Measurements from ENCODE around the gene LRRC17. TPM values are rescaled to one million over a fixed set of nuclear protein-coding genes. Genes with fewer than 3 reads are reported as not detected.

LRRC17 gene
- total RNA-seq, 4 donors from 2014 or later: 0.69 to 3.2 (median 2.6) TPM; not detected in 1

DNA sequence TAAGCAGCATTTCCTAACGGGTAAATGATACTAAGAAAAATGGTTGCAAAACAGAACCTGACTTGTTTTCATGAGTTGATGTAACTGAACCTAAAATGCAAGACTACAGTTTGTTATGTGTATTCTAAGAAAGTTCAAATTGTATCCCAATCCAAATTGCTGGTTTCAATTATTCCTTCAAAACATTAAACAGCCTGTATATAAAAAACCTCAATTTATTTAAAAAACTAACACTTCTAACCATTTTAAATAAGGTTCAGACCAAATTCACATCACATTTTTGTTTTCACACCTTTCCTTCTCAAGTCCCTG, 80.9 kb downstream of the LRRC17 start:
- DNase-seq (ENCODE audit: low spot score): no peak
- TF ChIP-seq, protein P1, sequence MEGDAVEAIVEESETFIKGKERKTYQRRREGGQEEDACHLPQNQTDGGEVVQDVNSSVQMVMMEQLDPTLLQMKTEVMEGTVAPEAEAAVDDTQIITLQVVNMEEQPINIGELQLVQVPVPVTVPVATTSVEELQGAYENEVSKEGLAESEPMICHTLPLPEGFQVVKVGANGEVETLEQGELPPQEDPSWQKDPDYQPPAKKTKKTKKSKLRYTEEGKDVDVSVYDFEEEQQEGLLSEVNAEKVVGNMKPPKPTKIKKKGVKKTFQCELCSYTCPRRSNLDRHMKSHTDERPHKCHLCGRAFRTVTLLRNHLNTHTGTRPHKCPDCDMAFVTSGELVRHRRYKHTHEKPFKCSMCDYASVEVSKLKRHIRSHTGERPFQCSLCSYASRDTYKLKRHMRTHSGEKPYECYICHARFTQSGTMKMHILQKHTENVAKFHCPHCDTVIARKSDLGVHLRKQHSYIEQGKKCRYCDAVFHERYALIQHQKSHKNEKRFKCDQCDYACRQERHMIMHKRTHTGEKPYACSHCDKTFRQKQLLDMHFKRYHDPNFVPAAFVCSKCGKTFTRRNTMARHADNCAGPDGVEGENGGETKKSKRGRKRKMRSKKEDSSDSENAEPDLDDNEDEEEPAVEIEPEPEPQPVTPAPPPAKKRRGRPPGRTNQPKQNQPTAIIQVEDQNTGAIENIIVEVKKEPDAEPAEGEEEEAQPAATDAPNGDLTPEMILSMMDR (IDR thresholded peaks at IDR 0.05): no peak
- ATAC-seq (ENCODE audit: low FRiP score): no peak

DNA sequence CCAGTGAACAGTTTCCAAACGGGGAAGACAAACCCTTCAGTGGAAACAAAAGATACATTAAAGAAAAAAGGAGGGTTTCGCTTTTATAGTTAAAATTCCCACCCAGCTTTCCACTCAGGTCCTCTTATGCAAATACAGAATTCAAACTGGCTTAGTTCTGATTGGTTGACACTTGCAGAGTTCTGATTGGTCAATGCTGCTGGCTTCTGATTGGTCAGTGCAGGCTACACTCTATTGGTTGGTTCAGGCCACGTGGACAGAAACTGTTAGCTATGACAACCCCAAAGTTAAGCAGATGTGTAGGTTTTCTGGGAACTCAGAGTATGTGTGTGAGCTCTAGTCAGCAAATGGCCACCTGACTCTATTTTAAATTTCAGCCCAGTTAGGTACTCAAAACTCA, 81.8 kb downstream of the LRRC17 start:
- DNase-seq (ENCODE audit: low spot score): no peak
- no peak for ATAC-seq (ENCODE audit: low FRiP score)
- TF ChIP-seq, protein P1 (IDR thresholded peaks at IDR 0.05): no peak

Other genes starting within 250 kb of the LRRC17 start
- 1 to 10 TPM; 1.9 to 7.0 (median 3.3) TPM for gene POLR2J2, start 241.3 kb upstream of the LRRC17 start, total RNA-seq
- gene FAM185A, start 164.0 kb upstream of the LRRC17 start, total RNA-seq: 10 to 100 TPM in 3 of 4 donors, 1 to 10 TPM in 1; 7.1 to 16.1 (median 11.7) TPM
- 1 to 10 TPM; 2.1 to 4.9 (median 3.4) TPM for gene FBXL13, start 161.8 kb downstream of the LRRC17 start, total RNA-seq
- 10 to 100 TPM; 28.7 to 44.0 (median 33.9) TPM for gene ARMC10, start 162.1 kb downstream of the LRRC17 start, total RNA-seq
- gene NAPEPLD, start 236.1 kb downstream of the LRRC17 start, total RNA-seq: 10 to 100 TPM in 2 of 4 donors, 1 to 10 TPM in 2; 5.9 to 13.1 (median 8.6) TPM